HG03575 (cell line): ENCODE measurements around the gene CAMK1D.

ENCODE experiments used
- ATAC-seq: cut with Tn5 transposase; IDR thresholded peaks from one replicate; pipeline ENCODE4 v1.9.1; 2021; ENCODE audit not compliant: unreplicated experiment, insufficient number of reproducible peaks, low FRiP score; ENCODE audit errors: extremely low read depth

The CAMK1D gene

DNA sequence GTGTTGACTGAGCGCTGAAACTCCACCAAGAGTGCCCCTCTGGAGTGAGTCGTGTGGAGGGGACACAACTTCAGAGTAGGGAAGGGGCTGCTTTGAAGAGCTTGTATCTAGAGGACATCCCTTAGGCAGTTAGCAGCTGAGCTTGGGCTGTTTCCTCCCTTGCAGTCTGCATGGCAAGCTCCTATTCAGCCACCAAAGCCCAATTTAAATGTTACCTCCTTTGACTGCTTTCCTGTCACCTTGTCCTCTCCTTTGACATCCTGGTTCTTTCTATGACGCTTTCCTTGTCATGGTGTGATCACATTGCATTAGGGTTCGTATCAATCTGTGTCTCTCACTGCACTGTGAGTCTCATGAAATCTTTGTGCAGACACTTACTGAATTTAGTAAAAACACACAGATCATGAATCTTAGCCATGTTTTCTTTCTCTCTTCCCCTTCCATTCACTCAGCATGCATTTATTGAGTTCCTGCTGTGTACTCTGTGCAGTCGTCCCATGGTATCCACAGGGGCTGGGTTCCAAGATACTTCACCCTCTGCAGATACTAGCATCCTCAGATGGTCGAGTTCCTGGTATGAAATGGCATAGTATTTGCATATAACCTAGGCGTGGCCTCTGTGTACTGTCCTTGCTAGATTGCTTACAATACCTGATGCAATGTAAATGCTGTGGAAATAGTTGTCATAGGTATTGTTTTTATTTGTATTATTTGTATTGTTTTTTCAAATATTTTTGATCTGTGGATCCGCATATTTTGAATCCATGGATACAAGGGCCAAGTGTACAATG is 423.6 kb downstream of the CAMK1D start:
- ATAC-seq, result no peak

- ATAC-seq, result no peak
Observed at GRCh38 chr10:12774204-12774894, 425.0 kb downstream of the CAMK1D start.

- no peak for ATAC-seq
Observed at GRCh38 chr10:12777840-12778585, 428.7 kb downstream of the CAMK1D start.

DNA sequence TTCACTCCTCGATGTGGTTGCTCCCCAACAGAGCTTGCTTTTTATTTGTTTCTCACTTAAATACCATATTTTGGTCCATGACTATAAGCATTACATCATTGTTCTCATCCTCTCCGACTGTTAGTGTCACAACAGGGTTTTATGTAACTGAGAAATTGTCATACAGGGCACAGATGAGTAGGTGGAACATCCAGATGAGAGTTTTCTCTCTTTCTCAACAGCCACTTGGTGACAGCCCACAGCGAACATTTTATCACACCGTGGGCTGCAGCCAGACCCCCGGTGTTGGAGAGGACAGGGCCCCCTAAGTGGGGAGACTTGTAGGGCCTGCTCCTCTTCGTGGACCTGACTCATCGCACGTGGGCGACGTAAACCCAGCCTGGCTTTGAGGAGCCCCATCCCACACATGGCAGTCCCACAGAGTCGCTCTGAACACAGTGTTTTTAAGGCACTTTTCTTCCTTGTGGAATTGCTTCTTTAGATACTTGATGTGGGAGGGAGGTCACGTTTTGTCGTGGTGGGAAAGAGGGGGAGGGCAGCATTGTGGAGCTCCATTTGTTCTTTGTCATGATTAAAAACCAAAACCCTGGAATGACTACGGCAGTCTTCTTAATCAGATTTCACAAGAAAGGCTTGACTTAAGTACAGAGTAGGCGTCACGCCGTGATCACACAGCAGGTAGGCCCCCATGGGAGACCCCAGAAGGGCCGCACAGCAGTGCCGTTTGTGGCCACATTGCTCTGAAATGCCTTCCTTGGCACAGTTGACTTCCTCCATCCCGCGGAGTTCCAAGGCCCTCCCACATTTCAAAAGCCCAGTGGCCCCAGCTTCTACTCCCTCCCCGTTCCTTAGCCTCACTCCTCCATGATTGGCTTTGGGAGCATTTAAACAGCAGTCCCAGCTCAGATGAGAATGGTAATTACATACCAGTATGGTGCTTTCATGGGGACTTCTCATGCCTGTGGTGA is 431.6 kb downstream of the CAMK1D start:
- ATAC-seq, result no peak

DNA sequence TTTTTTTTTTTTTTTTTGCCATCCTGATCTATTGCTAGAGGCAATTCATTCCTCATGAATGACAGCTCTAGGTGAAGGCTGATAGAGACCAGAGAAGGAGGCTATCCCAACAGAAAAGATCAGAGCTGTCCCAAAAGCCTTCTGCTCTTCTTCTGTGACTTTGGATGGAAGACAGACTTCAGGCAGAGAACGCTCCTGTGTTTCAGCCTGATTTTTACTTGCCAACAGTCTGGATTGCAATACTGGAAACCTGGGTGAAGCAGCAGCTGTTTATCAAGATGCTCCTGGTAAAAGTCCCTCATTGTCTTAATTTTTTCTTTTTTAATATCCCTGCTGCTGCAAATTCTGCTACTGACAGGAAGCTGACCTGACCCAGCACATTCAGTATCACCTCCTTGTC is 432.6 kb downstream of the CAMK1D start:
- no peak for ATAC-seq

- no peak for ATAC-seq
Observed at GRCh38 chr10:12782537-12782936, 433.2 kb downstream of the CAMK1D start.

DNA sequence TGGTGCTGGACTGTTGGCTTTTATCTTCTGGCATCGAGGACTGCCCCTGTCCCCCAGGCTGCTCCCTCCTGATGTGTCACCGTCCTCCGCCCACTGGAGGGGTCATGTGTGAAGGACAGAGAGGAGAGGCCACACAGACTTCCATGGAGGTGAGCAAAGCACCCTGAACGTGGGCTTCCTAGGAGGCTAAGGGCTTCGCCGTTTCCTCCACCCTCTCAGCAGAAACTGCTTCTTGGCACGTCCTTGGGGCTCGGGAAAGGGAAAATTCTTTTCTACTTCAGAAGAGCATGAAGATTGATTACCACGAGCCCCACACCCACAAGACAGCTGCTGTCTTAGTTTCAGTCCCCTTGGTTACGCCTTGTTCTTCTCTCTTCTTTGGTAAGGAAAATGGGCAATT is 433.9 kb downstream of the CAMK1D start:
- no peak for ATAC-seq

- ATAC-seq, result no peak
Observed at GRCh38 chr10:12784646-12785045, 435.3 kb downstream of the CAMK1D start.

DNA sequence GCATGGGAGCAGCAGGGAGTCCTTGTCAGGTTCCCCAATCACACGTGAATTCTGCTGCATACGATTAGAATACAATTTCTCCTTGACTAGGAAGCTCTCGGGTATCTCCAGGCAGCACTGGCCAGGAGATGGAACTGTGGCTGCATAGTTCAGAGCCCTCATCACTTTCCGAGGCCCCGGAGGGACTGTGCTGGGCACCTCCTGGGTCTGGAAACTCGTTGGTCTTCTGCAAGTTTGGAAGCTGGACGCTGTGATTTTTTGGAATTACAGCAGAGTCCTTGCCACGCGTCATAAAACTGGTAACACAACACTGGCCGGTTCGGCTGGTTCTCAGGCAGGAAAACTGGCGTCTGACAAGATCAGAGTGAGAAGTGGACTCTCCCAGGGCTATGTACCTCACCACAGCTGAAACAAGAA is 436.1 kb downstream of the CAMK1D start:
- no peak for ATAC-seq

DNA sequence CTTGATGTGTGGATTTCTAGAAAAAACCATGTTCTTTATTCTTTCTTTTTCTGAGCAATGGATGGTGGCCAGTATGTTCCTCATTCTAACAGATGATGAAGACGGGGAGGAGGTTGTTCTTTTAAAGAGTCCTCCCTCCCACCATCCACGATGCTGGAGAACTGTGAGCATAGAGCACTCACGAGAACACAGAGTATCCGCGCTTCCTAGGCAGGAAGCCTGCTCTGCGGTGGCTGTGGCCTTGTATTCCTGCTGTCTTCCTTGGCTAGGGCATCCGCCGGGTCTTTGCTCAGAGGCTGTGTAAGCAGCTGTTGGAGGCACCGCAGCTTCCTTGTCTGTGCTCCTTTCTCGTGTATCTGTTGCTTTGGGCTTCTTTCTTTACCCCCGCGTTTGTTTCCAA is 437.9 kb downstream of the CAMK1D start:
- ATAC-seq, result no peak

- ATAC-seq, result no peak
Observed at GRCh38 chr10:12788277-12788676, 438.9 kb downstream of the CAMK1D start.

DNA sequence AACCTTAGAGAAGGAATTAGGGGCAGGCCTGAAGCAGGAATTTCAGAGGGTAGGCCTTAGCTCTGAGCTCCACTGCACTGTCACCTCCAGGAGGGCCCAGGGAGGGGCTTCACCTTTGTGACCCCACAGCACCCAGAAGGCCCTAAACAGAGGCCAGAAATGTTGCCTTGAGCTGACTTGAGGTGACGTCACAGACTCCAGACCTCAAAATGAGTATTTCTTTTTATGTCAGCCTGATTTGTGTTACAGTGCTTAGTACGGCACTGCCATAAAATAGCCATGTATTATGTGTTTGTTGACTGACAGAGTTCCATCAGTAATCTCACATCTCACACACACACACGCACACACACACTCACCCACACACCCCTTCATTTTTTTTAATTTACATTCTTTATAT is 440.9 kb downstream of the CAMK1D start:
- ATAC-seq, result no peak

DNA sequence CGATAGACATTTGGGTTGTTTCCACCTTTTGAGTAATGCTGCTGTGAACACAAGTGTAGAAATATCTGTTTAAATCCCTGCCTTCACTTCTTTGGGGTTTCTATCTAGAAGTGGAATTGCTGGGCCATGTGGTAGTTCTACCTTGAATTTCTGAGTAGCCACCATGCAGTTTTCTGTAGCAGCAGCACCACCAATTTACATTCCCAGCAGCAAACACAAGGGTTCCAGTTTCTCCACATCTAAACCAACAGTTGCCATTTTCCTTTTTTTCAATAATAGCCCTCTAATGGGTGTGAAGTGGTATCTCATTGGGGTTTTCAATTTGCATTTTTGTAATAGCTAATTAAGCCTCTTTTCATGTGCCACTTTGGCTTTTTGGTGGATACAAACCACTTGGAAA is 442.4 kb downstream of the CAMK1D start:
- no peak for ATAC-seq

- no peak for ATAC-seq
Observed at GRCh38 chr10:12792889-12793556, 443.7 kb downstream of the CAMK1D start.

DNA sequence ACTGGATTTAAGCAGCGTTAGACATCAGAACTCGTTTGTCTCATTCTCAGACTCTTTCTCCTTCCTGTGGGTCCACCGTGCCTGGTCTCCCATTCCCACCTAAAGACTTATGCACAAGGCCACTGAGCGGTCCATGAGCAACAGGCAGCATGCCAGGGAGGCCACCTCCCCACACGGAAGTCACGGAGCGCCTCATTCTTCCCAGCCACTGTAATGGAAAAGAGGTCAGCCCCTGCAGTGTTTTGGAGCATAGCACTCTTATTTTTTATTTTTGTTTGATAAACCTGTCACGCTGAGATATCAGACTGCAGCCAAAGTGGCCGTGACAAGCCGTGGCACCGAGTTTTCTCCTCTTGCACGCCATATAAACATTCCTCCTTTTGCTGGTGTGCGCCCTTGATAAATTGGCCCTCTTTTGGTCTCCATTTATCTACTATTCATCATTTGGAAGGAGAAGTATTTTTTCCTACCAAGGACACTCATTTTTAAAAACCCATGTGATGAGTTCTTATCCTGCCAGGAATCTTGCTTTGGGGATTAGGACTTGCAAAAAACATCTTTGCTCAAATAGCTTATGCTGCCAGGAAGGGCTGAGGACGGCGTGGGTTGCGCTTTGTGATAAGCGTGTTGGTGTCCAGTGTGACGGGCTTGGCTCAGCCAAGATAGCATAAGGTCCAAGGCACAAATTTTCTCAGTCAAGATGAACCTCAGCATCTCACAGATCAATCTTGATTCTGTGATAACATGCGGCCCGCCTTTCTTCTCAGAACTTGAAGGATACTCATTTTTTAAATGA is 446.2 kb downstream of the CAMK1D start:
- ATAC-seq, result no peak

GRCh38 chr10:12796401-12797160 is 447.2 kb downstream of the CAMK1D start:
- no peak for ATAC-seq
